ENCODE measurements around the gene UBAC2.

DNA sequence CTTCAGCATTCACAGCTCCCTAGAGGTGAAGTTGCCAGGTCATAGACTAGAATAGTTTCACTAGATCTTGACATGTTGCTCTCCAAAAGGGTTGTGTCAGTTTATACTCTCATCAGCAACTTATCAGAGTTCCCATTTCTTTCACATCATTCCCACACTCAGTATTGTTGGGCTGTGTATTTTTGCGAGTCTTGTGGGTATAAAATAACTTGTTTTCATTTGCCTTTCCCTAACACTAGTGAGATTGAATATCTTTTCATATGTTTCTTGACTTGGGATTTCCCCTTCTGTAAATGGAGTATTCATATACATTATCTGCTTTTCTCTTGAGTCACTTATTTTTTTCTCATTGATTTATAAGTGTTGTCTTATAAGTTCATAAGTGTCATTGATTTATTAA is 161.7 kb downstream of the UBAC2 start:
- TF ChIP-seq, protein P1, sequence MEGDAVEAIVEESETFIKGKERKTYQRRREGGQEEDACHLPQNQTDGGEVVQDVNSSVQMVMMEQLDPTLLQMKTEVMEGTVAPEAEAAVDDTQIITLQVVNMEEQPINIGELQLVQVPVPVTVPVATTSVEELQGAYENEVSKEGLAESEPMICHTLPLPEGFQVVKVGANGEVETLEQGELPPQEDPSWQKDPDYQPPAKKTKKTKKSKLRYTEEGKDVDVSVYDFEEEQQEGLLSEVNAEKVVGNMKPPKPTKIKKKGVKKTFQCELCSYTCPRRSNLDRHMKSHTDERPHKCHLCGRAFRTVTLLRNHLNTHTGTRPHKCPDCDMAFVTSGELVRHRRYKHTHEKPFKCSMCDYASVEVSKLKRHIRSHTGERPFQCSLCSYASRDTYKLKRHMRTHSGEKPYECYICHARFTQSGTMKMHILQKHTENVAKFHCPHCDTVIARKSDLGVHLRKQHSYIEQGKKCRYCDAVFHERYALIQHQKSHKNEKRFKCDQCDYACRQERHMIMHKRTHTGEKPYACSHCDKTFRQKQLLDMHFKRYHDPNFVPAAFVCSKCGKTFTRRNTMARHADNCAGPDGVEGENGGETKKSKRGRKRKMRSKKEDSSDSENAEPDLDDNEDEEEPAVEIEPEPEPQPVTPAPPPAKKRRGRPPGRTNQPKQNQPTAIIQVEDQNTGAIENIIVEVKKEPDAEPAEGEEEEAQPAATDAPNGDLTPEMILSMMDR (IDR thresholded peaks at IDR 0.05; ENCODE audit: low read length): no peak
- no peak for TF ChIP-seq EZH2 (IDR thresholded peaks at IDR 0.05; ENCODE audit: borderline replicate concordance, low read length)

All from OCI-LY1 (cell line).